Measurements from ENCODE around the gene C3orf18. TPM values are rescaled to one million over a fixed set of nuclear protein-coding genes. Genes with fewer than 3 reads are reported as not detected.
"Not testable (repeated sequence)": the region's sequence is repeated elsewhere in the genome, so short reads cannot be mapped to it uniquely, and the experiment has no call there.

Gene C3orf18
- polyA plus RNA-seq, 1 donor, result 6.8 TPM

GRCh38 chr3:50523279-50523811 is 44.2 kb downstream of the C3orf18 start:
- no peaks in the 10 kb centered on the region for H3K36me3 ChIP-seq (ENCODE audit: control insufficient read depth, insufficient read depth, low read length)
- H3K27ac ChIP-seq (ENCODE audit: low read length), result peak overlapping the region; percentile 90
- DNase-seq, result no peak
- no peaks in the 10 kb centered on the region for H3K27me3 ChIP-seq (ENCODE audit: control insufficient read depth, insufficient read depth, low read length)
- H3K9me3 ChIP-seq (ENCODE audit: control insufficient read depth, low read depth, low read length), result no peaks in the 10 kb centered on the region
- H3K4me1 ChIP-seq (ENCODE audit: control insufficient read depth, insufficient read depth, low read length), result peaks cover 39% of the 10 kb centered on the region
- WGBS (ENCODE audit: insufficient coverage, low lambda C conversion rate), result no CpG with 5 or more reads among the region's 9 CpGs
- no peak overlapping the region for H3K4me3 ChIP-seq (ENCODE audit: low read length)

GRCh38 chr3:50521572-50521971 is 46.0 kb downstream of the C3orf18 start:
- no peaks in the 10 kb centered on the region for H3K27me3 ChIP-seq (ENCODE audit: control insufficient read depth, insufficient read depth, low read length)
- H3K9me3 ChIP-seq (ENCODE audit: control insufficient read depth, low read depth, low read length), result no peaks in the 10 kb centered on the region
- no peaks in the 10 kb centered on the region for H3K36me3 ChIP-seq (ENCODE audit: control insufficient read depth, insufficient read depth, low read length)
- peaks cover 48% of the 10 kb centered on the region for H3K4me1 ChIP-seq (ENCODE audit: control insufficient read depth, insufficient read depth, low read length)
- H3K4me3 ChIP-seq (ENCODE audit: low read length), result no peak overlapping the region
- no peak for DNase-seq
- no peak overlapping the region for H3K27ac ChIP-seq (ENCODE audit: low read length)
- WGBS (ENCODE audit: insufficient coverage, low lambda C conversion rate), result no CpG with 5 or more reads among the region's 5 CpGs

- Histone ChIP-seq H3K4me3 (ENCODE audit: low read length) (no peak overlapping the region), H3K4me1 (ENCODE audit: control insufficient read depth, insufficient read depth, low read length) (peaks cover 48% of the 10 kb centered on the region), H3K27me3 (ENCODE audit: control insufficient read depth, insufficient read depth, low read length) (no peaks in the 10 kb centered on the region), H3K27ac (ENCODE audit: low read length) (no peak overlapping the region), H3K9me3 (ENCODE audit: control insufficient read depth, low read depth, low read length) (no peaks in the 10 kb centered on the region), H3K36me3 (ENCODE audit: control insufficient read depth, insufficient read depth, low read length) (no peaks in the 10 kb centered on the region)
- WGBS (ENCODE audit: insufficient coverage, low lambda C conversion rate), result no CpG with 5 or more reads among the region's 3 CpGs
- DNase-seq, result no peak
These were observed 46.7 kb downstream of the C3orf18 start for GRCh38 chr3:50520849-50521248.

GRCh38 chr3:50519471-50520089 is 48.0 kb downstream of the C3orf18 start:
- no CpG with 5 or more reads among the region's 7 CpGs for WGBS (ENCODE audit: insufficient coverage, low lambda C conversion rate)

GRCh38 chr3:50518436-50518835 is 49.1 kb downstream of the C3orf18 start:
- H3K4me3 ChIP-seq (ENCODE audit: low read length), result no peak overlapping the region
- 100% methylated on average over 1 of the region's 7 CpGs for WGBS (ENCODE audit: insufficient coverage, low lambda C conversion rate)
- no peak for DNase-seq
- H3K4me1 ChIP-seq (ENCODE audit: control insufficient read depth, insufficient read depth, low read length), result peaks cover 42% of the 10 kb centered on the region
- no peak overlapping the region for H3K27ac ChIP-seq (ENCODE audit: low read length)
- no peaks in the 10 kb centered on the region for H3K9me3 ChIP-seq (ENCODE audit: control insufficient read depth, low read depth, low read length)
- no peaks in the 10 kb centered on the region for H3K27me3 ChIP-seq (ENCODE audit: control insufficient read depth, insufficient read depth, low read length)
- H3K36me3 ChIP-seq (ENCODE audit: control insufficient read depth, insufficient read depth, low read length), result no peaks in the 10 kb centered on the region

More at GRCh38 chr3:50519471-50520089, 48.0 kb downstream of the C3orf18 start:
- H3K36me3 ChIP-seq (ENCODE audit: control insufficient read depth, insufficient read depth, low read length), result no peaks in the 10 kb centered on the region
- H3K4me1 ChIP-seq (ENCODE audit: control insufficient read depth, insufficient read depth, low read length), result peaks cover 49% of the 10 kb centered on the region
- peak; percentile 54 to 57 for DNase-seq
- H3K27ac ChIP-seq (ENCODE audit: low read length), result no peak overlapping the region
- no peaks in the 10 kb centered on the region for H3K9me3 ChIP-seq (ENCODE audit: control insufficient read depth, low read depth, low read length)
- H3K27me3 ChIP-seq (ENCODE audit: control insufficient read depth, insufficient read depth, low read length), result no peaks in the 10 kb centered on the region
- H3K4me3 ChIP-seq (ENCODE audit: low read length), result no peak overlapping the region

- Histone ChIP-seq H3K27ac (ENCODE audit: low read length) (no peak overlapping the region), H3K4me1 (ENCODE audit: control insufficient read depth, insufficient read depth, low read length) (peaks cover 37% of the 10 kb centered on the region), H3K27me3 (ENCODE audit: control insufficient read depth, insufficient read depth, low read length) (no peaks in the 10 kb centered on the region), H3K9me3 (ENCODE audit: control insufficient read depth, low read depth, low read length) (no peaks in the 10 kb centered on the region), H3K36me3 (ENCODE audit: control insufficient read depth, insufficient read depth, low read length) (no peaks in the 10 kb centered on the region), H3K4me3 (ENCODE audit: low read length) (no peak overlapping the region)
- DNase-seq, result no peak
- WGBS (ENCODE audit: insufficient coverage, low lambda C conversion rate), result 76% methylated on average over 3 of the region's 4 CpGs
These were observed 49.8 kb downstream of the C3orf18 start for GRCh38 chr3:50517721-50518206.

- peak overlapping the region; percentile 78 for H3K27ac ChIP-seq (ENCODE audit: low read length)
- DNase-seq, result peak in 1 of 2 donors; percentile 64
- no peaks in the 10 kb centered on the region for H3K36me3 ChIP-seq (ENCODE audit: control insufficient read depth, insufficient read depth, low read length)
- peak overlapping the region; percentile 3 for H3K4me3 ChIP-seq (ENCODE audit: low read length)
- no peaks in the 10 kb centered on the region for H3K27me3 ChIP-seq (ENCODE audit: control insufficient read depth, insufficient read depth, low read length)
- peaks cover 34% of the 10 kb centered on the region for H3K4me1 ChIP-seq (ENCODE audit: control insufficient read depth, insufficient read depth, low read length)
- WGBS (ENCODE audit: insufficient coverage, low lambda C conversion rate), result no CpG with 5 or more reads among the region's 4 CpGs
- H3K9me3 ChIP-seq (ENCODE audit: control insufficient read depth, low read depth, low read length), result no peaks in the 10 kb centered on the region
These were observed 51.1 kb downstream of the C3orf18 start for GRCh38 chr3:50516440-50516871.

GRCh38 chr3:50515565-50516439 is 51.7 kb downstream of the C3orf18 start:
- Histone ChIP-seq H3K36me3 (ENCODE audit: control insufficient read depth, insufficient read depth, low read length) (no peaks in the 10 kb centered on the region), H3K4me1 (ENCODE audit: control insufficient read depth, insufficient read depth, low read length) (peaks cover 34% of the 10 kb centered on the region), H3K27me3 (ENCODE audit: control insufficient read depth, insufficient read depth, low read length) (no peaks in the 10 kb centered on the region), H3K27ac (ENCODE audit: low read length) (peak overlapping the region; percentile 78), H3K9me3 (ENCODE audit: control insufficient read depth, low read depth, low read length) (no peaks in the 10 kb centered on the region), H3K4me3 (ENCODE audit: low read length) (peak overlapping the region; percentile 7)
- DNase-seq, result peak; percentile 95 to 97
- WGBS (ENCODE audit: insufficient coverage, low lambda C conversion rate), result no CpG with 5 or more reads among the region's 22 CpGs

- not testable (repeated sequence) for H3K4me3 ChIP-seq (ENCODE audit: low read length)
These were observed 54.6 kb downstream of the C3orf18 start for GRCh38 chr3:50512908-50513307.

GRCh38 chr3:50512131-50512530 is 55.4 kb downstream of the C3orf18 start:
- peaks cover 31% of the 10 kb centered on the region for H3K4me1 ChIP-seq (ENCODE audit: control insufficient read depth, insufficient read depth, low read length)
- H3K9me3 ChIP-seq (ENCODE audit: control insufficient read depth, low read depth, low read length), result no peaks in the 10 kb centered on the region
- WGBS (ENCODE audit: insufficient coverage, low lambda C conversion rate), result no CpG with 5 or more reads among the region's 3 CpGs
- peaks cover 15% of the 10 kb centered on the region for H3K27me3 ChIP-seq (ENCODE audit: control insufficient read depth, insufficient read depth, low read length)
- no peak overlapping the region for H3K4me3 ChIP-seq (ENCODE audit: low read length)
- no peaks in the 10 kb centered on the region for H3K36me3 ChIP-seq (ENCODE audit: control insufficient read depth, insufficient read depth, low read length)
- no peak for DNase-seq
- H3K27ac ChIP-seq (ENCODE audit: low read length), result no peak overlapping the region

More at GRCh38 chr3:50512908-50513307, 54.6 kb downstream of the C3orf18 start:
- peaks cover 34% of the 10 kb centered on the region for H3K4me1 ChIP-seq (ENCODE audit: control insufficient read depth, insufficient read depth, low read length)
- H3K27me3 ChIP-seq (ENCODE audit: control insufficient read depth, insufficient read depth, low read length), result peaks cover 15% of the 10 kb centered on the region
- not testable (repeated sequence) for DNase-seq; H3K9me3 ChIP-seq (ENCODE audit: control insufficient read depth, low read depth, low read length); H3K27ac ChIP-seq (ENCODE audit: low read length); H3K36me3 ChIP-seq (ENCODE audit: control insufficient read depth, insufficient read depth, low read length)
- WGBS (ENCODE audit: insufficient coverage, low lambda C conversion rate), result no CpG with 5 or more reads among the region's 8 CpGs

Measured in large intestine (tissue), 3 donors.